Endothelial cell of umbilical vein (primary cell): Measurements from ENCODE around the gene CCDC69. TPM values are rescaled to one million over a fixed set of nuclear protein-coding genes. Genes with fewer than 3 reads are reported as not detected.

Experiments
- BruUV-seq: library from RNA; stranded (reverse); fragments of 400-500 nt; replicated peaks from 2 replicates; lab custom pipeline; 2021; lab: Mats Ljungman, UMichigan
- CTCF ChIA-PET: fragments of 300-600, 350-600 bp; sonication (Branson Sonifier 250); formaldehyde crosslinking; loops from one replicate; lab custom pipeline; 2021; ENCODE audit warnings: antibody characterized with exemption, inconsistent platforms; lab: Charles Lee
- POLR2A ChIA-PET: fragments of 300-600, 350-600 bp; sonication (Branson Sonifier 250); formaldehyde crosslinking; loops from one replicate; lab custom pipeline; 2021; ENCODE audit warnings: antibody characterized with exemption, inconsistent platforms; lab: Charles Lee
- DNase-seq: peaks from one replicate; pipeline ENCODE4 v3.0.0-alpha.2; 2011; ENCODE audit warnings: low read depth, low spot score
- FAIRE-seq: peaks from 2 replicates; lab custom pipeline; 2011; peaks lifted over from hg19 to GRCh38; lab: Jason Lieb, UNC
- H2AFZ ChIP-seq: 2 replicates; pipeline ENCODE4 v1.6.0; 2012; ENCODE audit warnings: low read depth, low read length, control low read depth, inconsistent platforms
- H3K27ac ChIP-seq: 2 replicates; pipeline ENCODE4 v1.5.1; 2011; ENCODE audit warnings: low read depth, mild to moderate bottlenecking, control low read depth, low read length, moderate library complexity; ENCODE audit not compliant: insufficient read depth
- H3K27me3 ChIP-seq, 2 experiments: 2 replicates each; pipeline versions ENCODE4 v1.6.0 to v1.6.1; 2011; ENCODE audit warnings: low read length in 2 of 2, mixed read lengths in 1 of 2; ENCODE audit not compliant: control insufficient read depth in 2 of 2, insufficient read depth in 2 of 2
- H3K36me3 ChIP-seq, 2 experiments: 2 replicates in 1 of 2; 3 replicates in 1 of 2; pipeline ENCODE4 v1.5.1; 2011; ENCODE audit warnings: low read length in 2 of 2, mild to moderate bottlenecking in 1 of 2, moderate library complexity in 1 of 2; ENCODE audit not compliant: control insufficient read depth in 2 of 2, insufficient read depth in 2 of 2; ENCODE audit errors: extremely low read depth in 1 of 2
- H3K4me1 ChIP-seq: 3 replicates; pipeline ENCODE4 v1.5.1; 2011; ENCODE audit warnings: mild to moderate bottlenecking, low read length; ENCODE audit not compliant: control insufficient read depth, insufficient read depth; ENCODE audit errors: extremely low read depth
- H3K4me2 ChIP-seq: 2 replicates; pipeline ENCODE4 v1.6.1; 2011; ENCODE audit warnings: low read length, control low read depth, mixed read lengths; ENCODE audit not compliant: insufficient read depth
- H3K4me3 ChIP-seq, 3 experiments: fragments of 200-600 bp in 1 of 3; sonication (generic), shearing (Covaris generic) in 1 of 3; replicated peaks in 1 of 3; 2 replicates each; pipeline ENCODE4 v1.5.1; 2011 to 2016; ENCODE audit warnings: control low read depth in 3 of 3, low read length in 3 of 3, mild to moderate bottlenecking in 2 of 3, inconsistent platforms in 1 of 3, low read depth in 1 of 3, moderate library complexity in 1 of 3; ENCODE audit not compliant: insufficient read depth in 1 of 3
- H3K79me2 ChIP-seq: 2 replicates; pipeline ENCODE4 v1.6.0; 2012; ENCODE audit warnings: low read length, inconsistent platforms; ENCODE audit not compliant: control insufficient read depth, insufficient read depth
- H3K9ac ChIP-seq: replicated peaks from 2 replicates; pipeline ENCODE3; 2011; ENCODE audit warnings: low read length, control low read depth; ENCODE audit not compliant: insufficient read depth; ENCODE audit errors: extremely low read depth
- H3K9me1 ChIP-seq: replicated peaks from 3 replicates; pipeline ENCODE4 v1.6.0; 2011; ENCODE audit warnings: mild to moderate bottlenecking, low read length; ENCODE audit not compliant: control insufficient read depth, insufficient read depth; ENCODE audit errors: extremely low read depth
- H3K9me3 ChIP-seq: replicated peaks from 2 replicates; pipeline ENCODE4 v1.5.1; 2012; ENCODE audit warnings: low read length, inconsistent platforms; ENCODE audit not compliant: control insufficient read depth, insufficient read depth
- H4K20me1 ChIP-seq: replicated peaks from 2 replicates; pipeline ENCODE3; 2011; ENCODE audit warnings: mild to moderate bottlenecking, low read length; ENCODE audit not compliant: control insufficient read depth, insufficient read depth; ENCODE audit errors: extremely low read depth
- CTCF ChIP-seq, 2 donors: IDR thresholded peaks; 1 replicate in 1 of 2; 2 replicates in 1 of 2; pipeline ENCODE4 v1.5.1; 2011; ENCODE audit warnings: low read length in 2 of 2, mild to moderate bottlenecking in 2 of 2, moderate library complexity in 2 of 2, control low read depth in 1 of 2, inconsistent platforms in 1 of 2, low read depth in 1 of 2; ENCODE audit not compliant: insufficient read depth in 1 of 2; ENCODE audit errors: extremely low read depth in 1 of 2
- FOS ChIP-seq: IDR thresholded peaks from 2 replicates; pipeline ENCODE4 v1.6.1; 2011; ENCODE audit warnings: mild to moderate bottlenecking, low read length, moderate library complexity, borderline replicate concordance; ENCODE audit not compliant: insufficient read depth
- POLR2A ChIP-seq: IDR thresholded peaks from 2 replicates; pipeline ENCODE4 v1.6.1; 2012; ENCODE audit warnings: low read depth, mild to moderate bottlenecking, control low read depth, low read length
- POLR2AphosphoS5 ChIP-seq: IDR thresholded peaks from 2 replicates; pipeline ENCODE4 v1.6.1; 2012; ENCODE audit warnings: low read depth, mild to moderate bottlenecking, control low read depth, low read length, moderate library complexity; ENCODE audit not compliant: insufficient read depth
- dilution Hi-C: fragments of 300-500 bp; cut with MboI; formaldehyde crosslinking; loops from one replicate; pipeline ENCODE4 v1.15.0; 2019; ENCODE audit warnings: low sequenced_read_pairs; ENCODE audit not compliant: extremely low pct_ligation_motif_present
- intact Hi-C: fragments of 100-400 bp; cut with micrococcal nuclease; formaldehyde crosslinking; loops from one replicate; pipeline ENCODE4 v1.10.0; 2022
- polyA plus RNA-seq, 4 experiments: library from polyadenylated mRNA; depleted of rRNA in 3 of 4; stranded (reverse) in 3 of 4; unstranded in 1 of 4; fragments of >200 nt; gene quantifications; 2 replicates each; pipeline versions ENCODE4 v1.2.1 to v1.2.3, GENCODE V29; 2011 to 2012; ENCODE audit warnings: missing spikeins in 1 of 4
- total RNA-seq: library from RNA; stranded (reverse); gene quantifications from 2 replicates; pipeline ENCODE4 v1.2.3, GENCODE V29; 2021

The CCDC69 gene
- total and polyA plus RNA-seq, 2 donors (not counting 3 experiments of a cell fraction or from before 2014, with no cell fraction given), result 4.1 to 4.5 TPM

- H4K20me1 ChIP-seq, result no peaks in the 10 kb centered on the region
- POLR2A ChIA-PET, result no interaction called here
- no peak overlapping the region for H3K27ac ChIP-seq
- no peak overlapping the region for H2AFZ ChIP-seq
- dilution Hi-C loops (no loop called here), intact Hi-C loops (no loop called here)
- H3K36me3 ChIP-seq, result peaks cover 15 to 62% of the 10 kb centered on the region in 2 experiments
- TF ChIP-seq POLR2A (no peak), CTCF (IDR thresholded peaks at IDR 0.05; ENCODE audit: extremely low read depth in 1 of 2, insufficient read depth in 1 of 2, low read depth in 1 of 2, low read length in 2 of 2) (no peak)
- no peaks in the 10 kb centered on the region for H3K27me3 ChIP-seq
- H3K9me1 ChIP-seq, result no peaks in the 10 kb centered on the region
- CTCF ChIA-PET, result interaction anchor here (1.6 to 3.7 kb wide), 3 partner anchors 12 to 27 kb away, joined by 4 to 16 read pairs (median 12); no protein-coding TSS in a partner anchor
- H3K9ac ChIP-seq, result no peak overlapping the region
- no TSS peak for BruUV-seq
- H3K9me3 ChIP-seq, result no peaks in the 10 kb centered on the region
- H3K4me2 ChIP-seq, result no peak overlapping the region
- FAIRE-seq (no peak), DNase-seq (no peak)
- no peak overlapping the region for H3K4me3 ChIP-seq
- no peaks in the 10 kb centered on the region for H3K4me1 ChIP-seq
- H3K79me2 ChIP-seq, result peaks cover 8% of the 10 kb centered on the region
Observed at GRCh38 chr5:151138114-151138513, 85.8 kb downstream of the CCDC69 start.

GRCh38 chr5:151137067-151137825, 86.6 kb downstream of the CCDC69 start:
- Histone ChIP-seq H3K4me3 (no peak overlapping the region), H3K9me1 (no peaks in the 10 kb centered on the region), H3K27ac (no peak overlapping the region), H3K27me3 (no peaks in the 10 kb centered on the region), H3K79me2 (peaks cover 4% of the 10 kb centered on the region), H3K4me1 (no peaks in the 10 kb centered on the region), H3K9ac (no peak overlapping the region), H4K20me1 (no peaks in the 10 kb centered on the region), H3K36me3 (peaks cover 22 to 64% of the 10 kb centered on the region in 2 experiments), H2AFZ (no peak overlapping the region), H3K9me3 (no peaks in the 10 kb centered on the region), H3K4me2 (no peak overlapping the region)
- DNase-seq (no peak), FAIRE-seq (no peak)
- ChIA-PET CTCF (interaction anchor here (1.0 to 3.7 kb wide), 4 partner anchors 11 to 28 kb away, joined by 3 to 16 read pairs (median 8); no protein-coding TSS in a partner anchor), POLR2A (no interaction called here)
- dilution Hi-C loops, result no loop called here
- intact Hi-C loops, result no loop called here
- no peak for TF ChIP-seq POLR2AphosphoS5
- no peak for TF ChIP-seq FOS
- no peak for TF ChIP-seq CTCF (IDR thresholded peaks at IDR 0.05; ENCODE audit: extremely low read depth in 1 of 2, insufficient read depth in 1 of 2, low read depth in 1 of 2, low read length in 2 of 2)
- BruUV-seq, result no TSS peak
